ENCODE measurements around the gene JPH2. TPM values are rescaled to one million over a fixed set of nuclear protein-coding genes. Genes with fewer than 3 reads are reported as not detected.
A peak's percentile ranks its signal among the peaks of the same experiment; 100 is the strongest.

JPH2 gene
- total RNA-seq, 1 experiment from 2014 or later = 0.17 TPM

GRCh38 chr20:44104798-44105517, 82.0 kb downstream of the JPH2 start:
- H2AFZ ChIP-seq (ENCODE audit: low read depth, low read length, poor library complexity, severe bottlenecking) = no peak overlapping the region
- ATAC-seq (peak; percentile 58; the same call in 1 of the 2 replicates), DNase-seq (ENCODE audit: low read depth, low spot score) (no peak)
- H3K9me3 ChIP-seq (ENCODE audit: control insufficient read depth in 1 of 2, insufficient read depth in 1 of 2, low read depth in 1 of 2, low read length in 2 of 2) = peaks cover 4 to 6% of the 10 kb centered on the region in 2 experiments; a peak in 2 of 4 replicates
- H3K27me3 ChIP-seq (ENCODE audit: insufficient read depth, low read length) = peaks cover 5% of the 10 kb centered on the region; the same call in 1 of the 2 replicates
- TF ChIP-seq SIN3A (IDR thresholded peaks at IDR 0.05; ENCODE audit: low read depth) (no peak), SP1 (IDR thresholded peaks at IDR 0.05; ENCODE audit: low read depth) (no peak), ZBTB33 (IDR thresholded peaks at IDR 0.05; ENCODE audit: extremely low read depth, insufficient replicate concordance, low read length) (no peak), JUND (IDR thresholded peaks at IDR 0.05) (no peak), ELF1 (IDR thresholded peaks at IDR 0.05; ENCODE audit: borderline replicate concordance, low read depth) (no peak), SRF (IDR thresholded peaks at IDR 0.05; ENCODE audit: low read depth) (no peak), CTCF (IDR thresholded peaks at IDR 0.05 in 2 of 3, conservative IDR thresholded peaks at IDR 0.05 in 1 of 3; ENCODE audit: borderline replicate concordance in 1 of 3, insufficient read depth in 1 of 3, low read depth in 2 of 3, low read length in 2 of 3) (no peak), ZFX (IDR thresholded peaks at IDR 0.05) (no peak), RAD21 (IDR thresholded peaks at IDR 0.05; ENCODE audit: low read depth) (no peak), ZNF274 (IDR thresholded peaks at IDR 0.05; ENCODE audit: low read depth, low read length) (no peak), POLR2A (IDR thresholded peaks at IDR 0.05; ENCODE audit: borderline replicate concordance, extremely low read depth, insufficient read depth, insufficient read length) (no peak), TCF7L2 (IDR thresholded peaks at IDR 0.05; ENCODE audit: borderline replicate concordance, extremely low read depth, insufficient read depth, insufficient read length) (no peak), EZH2 (IDR thresholded peaks at IDR 0.05) (no peak), EGR1 (IDR thresholded peaks at IDR 0.05; ENCODE audit: low read depth) (no peak)
- TF ChIP-seq, protein P1, sequence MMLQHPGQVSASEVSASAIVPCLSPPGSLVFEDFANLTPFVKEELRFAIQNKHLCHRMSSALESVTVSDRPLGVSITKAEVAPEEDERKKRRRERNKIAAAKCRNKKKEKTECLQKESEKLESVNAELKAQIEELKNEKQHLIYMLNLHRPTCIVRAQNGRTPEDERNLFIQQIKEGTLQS (IDR thresholded peaks at IDR 0.05) = no peak
- TF ChIP-seq, protein P2, sequence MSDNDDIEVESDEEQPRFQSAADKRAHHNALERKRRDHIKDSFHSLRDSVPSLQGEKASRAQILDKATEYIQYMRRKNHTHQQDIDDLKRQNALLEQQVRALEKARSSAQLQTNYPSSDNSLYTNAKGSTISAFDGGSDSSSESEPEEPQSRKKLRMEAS (IDR thresholded peaks at IDR 0.05) = no peak
- TF ChIP-seq, protein P3, sequence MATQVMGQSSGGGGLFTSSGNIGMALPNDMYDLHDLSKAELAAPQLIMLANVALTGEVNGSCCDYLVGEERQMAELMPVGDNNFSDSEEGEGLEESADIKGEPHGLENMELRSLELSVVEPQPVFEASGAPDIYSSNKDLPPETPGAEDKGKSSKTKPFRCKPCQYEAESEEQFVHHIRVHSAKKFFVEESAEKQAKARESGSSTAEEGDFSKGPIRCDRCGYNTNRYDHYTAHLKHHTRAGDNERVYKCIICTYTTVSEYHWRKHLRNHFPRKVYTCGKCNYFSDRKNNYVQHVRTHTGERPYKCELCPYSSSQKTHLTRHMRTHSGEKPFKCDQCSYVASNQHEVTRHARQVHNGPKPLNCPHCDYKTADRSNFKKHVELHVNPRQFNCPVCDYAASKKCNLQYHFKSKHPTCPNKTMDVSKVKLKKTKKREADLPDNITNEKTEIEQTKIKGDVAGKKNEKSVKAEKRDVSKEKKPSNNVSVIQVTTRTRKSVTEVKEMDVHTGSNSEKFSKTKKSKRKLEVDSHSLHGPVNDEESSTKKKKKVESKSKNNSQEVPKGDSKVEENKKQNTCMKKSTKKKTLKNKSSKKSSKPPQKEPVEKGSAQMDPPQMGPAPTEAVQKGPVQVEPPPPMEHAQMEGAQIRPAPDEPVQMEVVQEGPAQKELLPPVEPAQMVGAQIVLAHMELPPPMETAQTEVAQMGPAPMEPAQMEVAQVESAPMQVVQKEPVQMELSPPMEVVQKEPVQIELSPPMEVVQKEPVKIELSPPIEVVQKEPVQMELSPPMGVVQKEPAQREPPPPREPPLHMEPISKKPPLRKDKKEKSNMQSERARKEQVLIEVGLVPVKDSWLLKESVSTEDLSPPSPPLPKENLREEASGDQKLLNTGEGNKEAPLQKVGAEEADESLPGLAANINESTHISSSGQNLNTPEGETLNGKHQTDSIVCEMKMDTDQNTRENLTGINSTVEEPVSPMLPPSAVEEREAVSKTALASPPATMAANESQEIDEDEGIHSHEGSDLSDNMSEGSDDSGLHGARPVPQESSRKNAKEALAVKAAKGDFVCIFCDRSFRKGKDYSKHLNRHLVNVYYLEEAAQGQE (IDR thresholded peaks at IDR 0.05; ENCODE audit: low read depth) = no peak
- H3K4me3 ChIP-seq (replicated peaks in 1 of 2; ENCODE audit: low read depth in 1 of 2, low read length in 2 of 2) = no peak overlapping the region
- H4K20me1 ChIP-seq (ENCODE audit: insufficient read depth) = no peaks in the 10 kb centered on the region
- no peaks in the 10 kb centered on the region for H3K9me2 ChIP-seq (ENCODE audit: insufficient read depth)
- no peaks in the 10 kb centered on the region for H3K79me2 ChIP-seq (ENCODE audit: insufficient read depth, low read length)
- intact Hi-C loops (cut with micrococcal nuclease) = loop anchor here (5.0 kb wide), 1 partner anchor 72 kb away; no protein-coding TSS in a partner anchor
- no TSS peak for BruUV-seq (replicated peaks)
- H3K9ac ChIP-seq (ENCODE audit: low read length) = no peak overlapping the region
- ChIA-PET RAD21 (ENCODE audit: low non-redundant PET in 1 of 2, low total read pairs in 2 of 2, uncharacterized antibody in 2 of 2, unreplicated experiment in 2 of 2) (no interaction called here), CTCF (interaction anchor here (0.9 kb wide), 1 partner anchor 12 kb away, joined by 3 read pairs; no protein-coding TSS in a partner anchor), POLR2A (no interaction called here)
- peaks cover 3 to 6% of the 10 kb centered on the region in 2 experiments; a peak in 2 of 4 replicates for H3K4me1 ChIP-seq (ENCODE audit: control insufficient read depth in 1 of 2, insufficient read depth in 2 of 2, low read length in 2 of 2)
- H3K4me2 ChIP-seq (ENCODE audit: low read length) = no peak overlapping the region
- no peak overlapping the region for H3K27ac ChIP-seq (ENCODE audit: low read depth, low read length)
- no peaks in the 10 kb centered on the region for H3K36me3 ChIP-seq (ENCODE audit: control insufficient read depth in 1 of 2, insufficient read depth in 2 of 2, low read length in 2 of 2)
